Stimulated activated CD4-positive, alpha-beta T cell treated with anti-CD3 and anti-CD28 coated beads, Interleukin-2, amount 100 ng/mL, for 48 hours (primary cell): ENCODE data around the gene CMIP.

ENCODE experiments used
- DNase-seq, 2 donors: peaks; one replicate each; pipeline ENCODE4 v3.0.0-alpha.2; 2020

CMIP gene

DNA sequence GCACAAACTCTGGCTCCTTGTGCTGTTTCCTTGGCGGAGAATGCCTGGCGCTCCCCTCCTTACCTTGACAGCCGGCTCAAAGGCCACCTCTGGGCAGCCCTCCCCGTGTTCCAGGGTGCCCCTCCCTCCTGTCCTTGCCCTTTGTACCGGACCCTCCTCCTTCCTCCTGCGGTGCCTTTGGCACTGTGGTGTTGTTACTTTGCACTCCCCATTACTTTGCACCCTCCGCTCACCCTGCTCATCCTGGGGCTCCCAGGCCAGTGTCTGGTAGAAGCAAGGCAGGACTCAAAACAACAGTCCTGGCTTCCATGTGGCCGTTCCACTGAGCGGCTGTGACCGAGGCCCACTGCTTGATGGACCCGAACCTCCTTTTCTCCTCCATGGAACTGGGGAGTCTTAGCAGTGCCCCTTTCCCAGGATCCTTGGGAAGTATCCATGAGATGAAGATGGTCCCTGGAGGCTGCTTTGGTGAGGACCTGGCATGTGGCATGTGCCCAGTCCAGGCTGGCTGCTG lies 147.8 kb downstream of the CMIP start:
- no peak for DNase-seq

DNA sequence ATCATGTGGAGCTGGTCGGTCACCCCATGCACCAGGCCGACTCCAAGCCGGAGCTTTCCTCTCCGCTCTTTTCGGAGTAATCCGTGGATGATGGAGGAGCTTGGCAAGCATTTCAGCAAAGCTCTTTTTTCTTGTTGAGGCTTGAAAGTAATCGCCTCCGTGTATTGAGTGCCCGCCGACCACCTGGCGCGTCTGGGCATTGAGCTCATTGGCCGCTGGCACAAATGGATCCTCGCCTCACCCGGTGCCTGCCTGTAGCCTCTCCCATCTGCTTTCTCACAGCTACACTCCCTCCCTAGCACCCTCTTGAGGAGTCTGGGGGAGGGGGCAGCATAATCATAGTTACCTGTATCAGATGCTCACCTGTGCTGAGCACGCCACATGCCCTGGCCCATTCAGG lies 148.9 kb downstream of the CMIP start:
- DNase-seq = no peak

DNA sequence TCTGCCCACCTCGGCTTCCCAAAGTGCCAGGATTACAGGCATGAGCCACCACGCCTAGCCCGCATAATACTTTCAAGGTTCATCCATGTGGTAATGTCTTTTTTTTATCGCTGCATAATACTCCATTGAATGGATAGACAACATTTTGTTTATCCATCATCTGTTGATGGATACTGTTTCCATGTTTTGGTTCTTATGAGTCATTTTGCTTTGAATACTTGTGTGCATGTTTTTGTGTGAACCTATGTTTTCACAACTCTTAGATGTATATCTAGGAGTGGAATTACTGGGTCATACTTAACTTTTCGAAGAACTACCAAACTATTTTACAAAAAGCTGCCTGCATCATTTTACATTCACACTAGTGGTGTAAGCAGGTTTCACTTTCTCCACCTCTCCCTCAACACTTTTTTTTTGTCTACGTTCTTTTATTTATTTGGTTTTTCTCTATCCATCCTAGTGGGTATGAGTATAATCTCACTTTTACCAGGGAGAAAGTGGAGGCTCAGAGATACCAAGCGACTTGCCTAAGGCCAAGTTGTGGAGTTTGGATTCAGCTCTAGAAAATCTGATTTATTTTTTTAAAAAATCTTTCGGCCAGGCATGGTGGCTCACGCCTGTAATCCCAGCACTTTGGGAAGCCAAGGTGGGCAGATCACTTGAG lies 151.2 kb downstream of the CMIP start:
- DNase-seq = no peak

DNA sequence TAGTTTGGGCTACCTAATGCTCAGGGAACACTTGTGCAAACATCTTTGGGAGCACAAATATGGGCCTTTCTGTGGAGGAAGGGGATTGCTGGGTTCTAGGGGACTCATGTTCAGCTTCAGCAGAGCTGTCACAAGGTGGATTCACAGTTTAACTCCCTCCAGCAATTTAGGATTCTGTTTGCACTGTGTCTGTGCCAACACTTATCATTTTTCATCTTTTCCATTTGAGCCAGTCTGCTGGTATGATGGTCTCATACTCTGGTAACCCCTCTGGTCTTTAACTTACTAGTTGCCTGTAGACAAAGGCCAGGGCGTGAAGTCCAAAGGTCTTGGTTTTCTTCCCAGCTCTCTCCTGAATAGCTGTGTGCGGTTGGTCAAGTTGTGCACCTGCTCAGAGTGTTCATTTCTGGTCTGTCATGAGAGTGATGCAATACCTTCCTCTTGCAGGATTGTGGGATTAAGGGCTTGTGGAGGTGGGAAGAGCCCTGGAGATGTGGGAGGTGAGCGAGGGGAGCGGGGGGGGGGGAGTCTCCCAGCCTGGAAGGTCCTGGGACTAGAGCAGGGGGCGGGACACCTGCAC lies 152.6 kb downstream of the CMIP start:
- DNase-seq = no peak

DNA sequence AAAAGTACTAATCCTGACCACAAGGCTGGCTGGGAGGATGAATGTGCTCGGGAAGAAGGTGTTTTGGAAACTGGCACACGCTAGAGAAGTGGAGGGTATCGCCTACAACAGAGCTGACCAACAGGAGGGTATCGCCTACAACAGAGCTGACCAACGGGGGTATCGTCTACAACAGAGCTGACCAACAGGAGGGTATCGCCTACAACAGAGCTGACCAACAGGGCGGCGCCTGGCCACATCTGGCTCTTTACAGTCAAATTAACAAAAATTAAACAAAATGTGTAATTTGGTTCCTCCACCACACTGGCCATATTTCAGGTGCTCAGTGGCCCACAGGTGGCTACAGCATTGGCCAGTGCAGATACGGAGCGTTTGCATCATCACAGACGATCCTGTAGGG lies 153.5 kb downstream of the CMIP start:
- DNase-seq = no peak

DNA sequence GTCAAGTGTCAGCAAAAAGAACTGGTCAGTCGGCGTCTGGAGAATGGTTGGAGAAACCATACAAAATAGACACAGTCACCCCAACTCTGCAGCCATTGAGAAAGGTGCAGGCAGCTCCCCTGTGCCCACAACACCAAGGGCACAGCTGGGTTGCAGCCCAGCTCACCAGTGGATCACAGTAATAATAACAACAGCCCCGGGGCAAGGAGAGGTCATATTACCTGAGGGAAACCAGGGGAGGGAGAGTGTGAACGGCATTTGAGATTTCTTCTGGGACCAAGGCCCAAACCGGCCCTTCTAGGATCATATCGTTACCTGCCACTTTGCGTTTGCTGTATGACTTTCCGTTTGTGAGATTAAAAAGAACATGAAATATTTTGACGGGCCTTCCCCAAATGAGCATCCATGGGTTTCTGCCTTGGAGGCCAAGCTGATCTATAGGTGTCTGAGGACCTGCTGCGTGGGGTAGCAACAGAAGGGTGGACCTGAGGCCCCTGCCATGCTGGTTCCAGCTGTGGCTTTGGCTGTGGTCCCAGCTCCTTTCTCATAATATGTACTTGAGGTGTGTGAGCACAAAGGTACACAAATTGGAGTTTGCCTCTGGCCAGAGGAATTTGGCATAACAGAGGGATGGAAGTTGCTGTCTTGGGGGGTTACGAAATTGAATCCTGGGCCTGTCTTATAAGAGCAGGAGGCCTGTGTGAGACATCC lies 154.6 kb downstream of the CMIP start:
- no peak for DNase-seq

DNA sequence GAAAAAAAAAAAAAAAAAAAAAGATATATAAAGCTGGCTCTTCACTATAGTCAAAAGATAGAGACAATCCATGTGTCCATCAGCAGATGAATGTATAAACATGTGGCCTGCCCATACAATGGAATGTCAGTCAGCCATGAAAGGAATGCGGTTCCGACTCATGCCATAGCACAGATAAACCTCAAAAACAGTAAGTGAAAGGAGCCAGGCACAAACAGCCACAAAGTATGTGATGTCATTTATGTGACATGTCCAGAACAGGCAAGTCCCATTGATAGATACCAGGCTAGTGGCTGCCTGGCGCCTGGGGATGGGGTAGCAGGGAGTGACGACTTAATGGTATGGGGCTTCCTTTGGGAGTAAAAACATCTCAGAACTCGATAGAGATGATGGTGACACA lies 155.7 kb downstream of the CMIP start:
- no peak for DNase-seq

DNA sequence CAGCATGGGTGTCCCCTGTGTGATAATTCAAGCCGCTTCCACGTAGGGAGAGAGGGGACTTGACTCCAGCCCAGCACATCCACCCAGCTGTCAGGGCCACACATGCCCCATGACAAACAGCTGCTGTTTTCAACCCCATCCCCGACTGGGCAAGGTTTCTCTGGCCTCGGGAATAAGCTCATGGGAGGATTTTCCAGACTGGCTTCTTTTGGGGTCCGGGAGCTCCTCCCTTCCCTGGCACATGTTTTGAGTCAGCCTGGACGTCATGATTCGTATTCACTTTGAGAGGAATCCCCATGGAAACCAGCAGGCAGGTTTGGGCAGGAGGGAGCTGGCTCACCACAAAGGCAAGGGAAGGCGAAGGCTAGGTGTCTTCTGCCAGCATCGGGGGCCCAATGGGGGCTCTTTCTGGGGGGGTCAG lies 156.4 kb downstream of the CMIP start:
- no peak for DNase-seq

DNA sequence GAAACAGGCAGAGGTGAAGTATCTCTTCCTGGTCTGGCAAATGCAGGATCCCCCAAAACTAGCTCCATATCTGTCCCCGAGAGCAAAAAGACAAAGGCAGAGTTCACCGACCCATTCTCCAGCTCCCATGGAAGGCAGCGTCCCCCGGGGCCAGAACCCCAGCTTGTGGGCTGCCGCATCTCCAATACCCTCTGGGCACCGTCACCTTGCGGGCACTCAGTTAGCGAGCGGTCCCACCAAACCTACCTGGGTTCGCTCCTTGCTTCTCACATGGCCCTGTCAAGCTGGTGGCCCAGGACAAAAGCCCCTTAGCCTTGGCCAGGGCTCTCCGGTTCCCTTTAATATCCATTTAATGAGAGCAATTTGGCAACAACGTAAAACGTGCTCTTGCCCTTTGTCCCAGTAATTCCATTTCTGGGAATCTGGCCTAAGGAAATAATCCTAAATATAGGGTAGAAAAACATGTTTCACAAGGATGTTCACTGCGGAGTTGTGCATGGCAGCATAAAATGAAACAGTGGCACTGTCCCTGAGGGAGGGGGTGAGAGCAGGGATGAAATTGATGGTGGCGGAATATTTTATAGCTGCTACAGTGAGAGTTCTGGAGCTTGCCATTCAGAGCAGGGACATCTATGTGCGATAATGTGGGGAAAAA lies 157.1 kb downstream of the CMIP start:
- no peak for DNase-seq

DNA sequence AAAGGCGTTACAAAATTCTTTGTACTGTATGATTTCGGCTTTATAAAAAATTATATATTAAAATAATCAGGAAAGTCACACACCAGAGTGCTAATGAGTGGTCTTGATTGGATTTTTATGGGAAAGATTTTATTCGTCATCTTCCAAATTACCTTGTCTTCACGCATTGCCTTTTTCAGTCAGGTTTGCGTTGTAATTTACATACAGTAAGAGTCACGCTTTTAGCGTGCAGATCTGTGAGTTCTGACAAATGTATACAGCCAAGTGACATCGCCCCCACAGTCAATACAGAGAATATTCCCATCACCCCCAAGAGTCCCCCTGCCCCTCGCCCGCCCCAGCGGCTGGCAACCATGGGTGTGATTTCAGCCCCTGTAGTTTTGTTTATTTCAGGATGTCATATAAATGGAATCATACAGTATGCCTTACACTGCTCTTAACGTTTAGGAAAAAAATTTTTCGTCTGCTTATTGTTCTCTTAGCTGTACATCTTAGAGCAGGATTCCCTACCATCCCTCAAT lies 157.7 kb downstream of the CMIP start:
- DNase-seq = no peak

DNA sequence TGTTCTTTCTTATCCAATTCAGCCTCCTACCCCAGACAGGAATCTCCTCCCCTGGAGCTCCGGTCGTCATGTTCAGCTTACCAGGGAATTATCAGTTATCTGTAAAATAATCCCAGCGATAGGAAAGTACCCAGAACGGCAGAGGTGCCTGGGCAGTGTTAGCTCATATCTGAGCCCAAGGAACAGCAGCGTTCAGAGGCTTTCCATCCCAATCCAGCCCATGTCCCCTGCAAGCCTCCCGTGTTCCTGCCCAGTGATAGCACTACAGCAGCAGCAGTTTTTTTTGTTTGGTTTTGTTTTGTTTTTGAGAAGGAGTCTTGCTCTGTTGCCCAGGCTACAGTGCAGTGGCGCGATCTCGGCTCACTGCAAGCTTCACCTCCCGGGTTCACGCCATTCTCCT lies 158.2 kb downstream of the CMIP start:
- no peak for DNase-seq

DNA sequence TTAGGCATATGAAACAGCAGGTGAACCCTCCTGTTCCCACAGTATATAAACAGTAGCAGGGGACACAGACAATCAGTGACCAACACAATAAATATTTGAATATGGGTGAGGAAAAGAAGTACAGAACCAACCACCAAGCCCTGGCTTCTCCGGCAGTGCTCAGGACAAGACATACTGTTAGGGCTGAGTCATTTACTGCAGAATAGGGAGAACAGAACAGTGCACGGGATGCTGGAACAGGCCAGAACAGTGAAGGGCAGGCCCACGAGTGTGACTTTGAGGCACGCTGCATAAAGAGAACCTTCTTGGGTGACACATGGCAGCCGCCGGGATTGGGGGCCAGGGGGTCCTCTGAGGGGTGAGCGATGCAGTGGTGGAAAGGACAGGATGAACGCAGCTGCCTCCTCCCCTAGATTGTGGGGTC lies 160.4 kb downstream of the CMIP start:
- DNase-seq = no peak

DNA sequence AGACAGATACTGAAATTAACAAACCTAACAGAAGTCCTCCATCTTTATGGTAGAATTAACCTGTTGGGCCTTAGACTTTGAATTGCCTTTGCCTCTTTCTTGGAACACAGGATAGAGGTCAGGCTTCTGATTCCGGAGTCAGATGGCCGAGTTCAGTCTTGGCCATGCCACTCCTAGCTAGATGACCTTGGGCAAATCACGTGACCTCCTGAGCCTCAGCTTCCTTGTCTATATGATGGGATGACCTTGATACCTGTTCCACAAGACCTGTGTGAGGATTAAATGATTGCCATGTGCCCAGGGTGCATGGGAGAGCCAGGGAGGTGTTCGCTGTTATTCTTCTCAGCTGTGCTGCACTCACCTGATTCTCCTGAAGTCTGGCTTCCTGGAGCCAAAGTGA lies 161.4 kb downstream of the CMIP start:
- no peak for DNase-seq

DNA sequence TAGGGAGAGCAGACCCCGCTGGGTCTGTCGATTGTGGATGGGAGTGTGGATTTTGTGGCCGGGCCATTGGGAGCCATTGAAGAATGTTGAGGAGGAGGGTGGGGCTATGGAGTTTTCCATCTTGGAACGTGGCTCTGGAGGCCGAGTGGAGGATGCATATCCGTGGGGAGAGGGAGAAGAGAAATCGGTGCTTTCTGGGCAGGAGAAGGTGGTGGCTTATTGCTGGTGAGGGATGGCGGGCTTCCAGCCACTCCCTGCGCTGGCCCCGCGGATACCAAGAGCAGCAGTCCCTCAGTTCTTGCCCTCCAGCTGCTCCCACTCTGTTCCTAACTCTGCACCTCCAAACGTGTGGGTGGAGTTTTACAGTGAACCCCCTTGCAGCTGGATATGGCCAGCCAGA lies 162.4 kb downstream of the CMIP start:
- no peak for DNase-seq

DNA sequence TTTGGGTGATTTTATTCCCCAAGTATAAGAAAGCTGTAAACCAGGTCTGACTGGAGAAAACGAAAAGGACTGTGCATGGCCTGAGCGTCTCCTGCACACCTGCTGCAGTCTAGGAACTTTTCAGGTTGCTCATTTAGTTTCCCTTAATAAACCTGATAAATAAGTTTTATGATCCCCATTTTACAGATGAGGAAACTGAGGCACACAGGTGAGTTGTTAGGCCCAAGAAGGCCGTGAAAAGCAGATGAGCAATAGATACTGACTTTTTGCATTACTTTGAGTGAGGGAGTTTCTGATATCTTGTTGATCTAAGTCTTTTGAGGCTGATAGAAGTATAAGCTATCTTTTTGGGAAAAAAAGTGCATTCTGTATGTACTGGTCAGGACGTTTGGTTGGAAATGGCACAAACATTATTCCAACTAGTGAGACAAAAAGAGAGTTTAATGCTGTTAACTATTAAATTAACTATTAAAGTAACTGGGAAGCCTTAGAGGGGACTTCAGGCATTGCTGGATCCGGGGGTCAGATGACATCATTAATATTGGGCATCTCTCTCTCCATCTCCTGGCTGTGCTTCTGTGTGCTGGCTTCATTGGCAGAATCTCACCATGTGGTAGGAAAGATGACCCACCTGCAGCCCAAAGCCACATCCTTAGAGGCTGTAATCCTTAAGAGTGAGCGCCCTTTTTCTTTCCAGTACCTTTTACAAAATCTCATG lies 163.4 kb downstream of the CMIP start:
- no peak for DNase-seq

DNA sequence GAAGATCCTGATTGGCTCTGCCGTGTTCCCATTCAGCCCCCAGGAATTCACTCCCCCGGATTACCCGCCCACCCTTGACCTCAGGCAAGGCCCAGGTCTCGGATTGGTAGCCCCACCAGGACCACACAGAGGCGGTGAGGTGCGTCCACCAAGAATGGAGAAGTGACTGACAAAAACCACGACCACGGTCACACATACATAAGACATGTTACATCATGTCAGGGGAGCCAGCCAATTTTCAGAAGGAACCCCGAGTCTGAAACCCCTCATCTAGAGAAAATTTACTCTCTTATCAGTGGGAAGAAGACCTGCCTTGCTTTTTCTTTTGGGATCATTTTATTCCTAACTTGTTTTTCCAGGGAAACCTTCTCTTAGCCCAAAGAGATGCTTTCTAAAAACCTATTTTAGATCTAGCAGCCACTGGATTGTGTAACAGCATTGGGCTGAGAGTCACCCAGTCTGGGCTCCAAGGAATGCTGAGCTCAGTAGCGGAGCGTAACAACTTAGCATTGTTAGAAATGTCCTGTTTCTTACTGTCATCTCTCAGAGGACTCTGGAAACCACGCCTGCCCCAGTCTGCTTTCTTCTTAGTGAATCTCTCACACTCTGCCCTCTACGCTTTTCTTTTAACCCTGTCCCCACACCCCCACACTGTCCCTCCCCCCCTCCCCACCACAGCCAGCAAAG lies 164.1 kb downstream of the CMIP start:
- no peak for DNase-seq

DNA sequence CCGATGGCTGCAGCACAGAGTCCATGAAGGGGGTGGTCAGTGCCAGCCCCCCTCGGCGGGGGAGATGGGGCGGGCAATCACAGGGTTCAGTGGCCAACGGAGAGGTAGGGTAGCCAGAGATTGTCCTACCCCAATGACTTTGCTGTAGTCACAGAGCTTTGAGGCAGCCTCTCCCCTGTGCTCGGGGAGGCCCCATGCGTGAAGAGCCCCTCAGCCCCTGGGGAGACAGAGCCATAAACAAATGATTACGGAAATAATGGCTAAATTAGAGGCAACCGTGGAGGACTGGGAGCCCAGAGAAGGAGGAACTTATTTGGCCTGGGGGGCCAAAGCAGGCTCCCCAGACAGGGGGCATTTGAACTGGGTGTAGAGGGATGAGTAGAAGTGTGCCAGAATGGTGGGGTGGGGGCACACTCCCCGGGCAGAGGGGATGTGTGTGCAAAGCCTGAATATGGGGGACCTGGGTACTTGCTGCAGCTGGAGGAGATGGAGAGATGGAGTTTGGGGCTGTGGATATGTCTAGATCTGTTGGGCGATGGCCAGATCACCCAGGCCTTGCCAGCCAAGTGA lies 164.8 kb downstream of the CMIP start:
- no peak for DNase-seq

DNA sequence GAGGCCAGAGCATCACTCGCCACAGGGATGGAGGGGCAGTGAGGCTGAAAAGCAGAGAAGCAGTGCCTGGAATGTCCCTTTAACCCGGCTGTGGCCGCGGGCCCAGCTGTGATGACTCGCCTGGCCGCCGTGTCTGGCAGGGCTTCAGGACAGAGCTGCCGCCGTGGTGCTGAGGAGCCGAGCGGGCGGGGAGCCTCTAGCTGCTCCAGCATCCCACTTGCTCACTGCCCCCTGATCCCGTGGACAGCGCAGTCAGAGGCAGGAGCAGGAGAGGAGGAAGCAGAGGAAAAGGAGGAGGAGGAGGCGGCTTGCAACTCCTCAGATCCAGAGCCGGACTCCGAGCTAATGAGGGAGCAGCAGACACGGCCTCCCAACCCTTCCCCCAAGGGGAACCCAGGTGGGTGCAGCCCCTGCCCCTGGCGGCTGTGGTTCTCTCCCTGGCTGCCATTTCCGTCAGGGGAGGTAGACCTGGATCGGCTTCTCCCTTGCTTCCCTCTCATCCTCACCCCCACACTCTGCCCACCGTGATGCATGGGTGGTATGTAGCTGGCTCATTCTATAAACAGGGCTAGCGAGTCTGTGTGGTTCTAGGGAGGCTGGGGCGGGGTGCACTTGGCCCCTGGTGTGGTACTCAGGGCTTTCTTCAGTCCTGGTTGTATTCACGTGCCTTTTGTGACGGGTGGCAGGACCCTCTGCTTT lies 165.7 kb downstream of the CMIP start:
- no peak for DNase-seq

DNA sequence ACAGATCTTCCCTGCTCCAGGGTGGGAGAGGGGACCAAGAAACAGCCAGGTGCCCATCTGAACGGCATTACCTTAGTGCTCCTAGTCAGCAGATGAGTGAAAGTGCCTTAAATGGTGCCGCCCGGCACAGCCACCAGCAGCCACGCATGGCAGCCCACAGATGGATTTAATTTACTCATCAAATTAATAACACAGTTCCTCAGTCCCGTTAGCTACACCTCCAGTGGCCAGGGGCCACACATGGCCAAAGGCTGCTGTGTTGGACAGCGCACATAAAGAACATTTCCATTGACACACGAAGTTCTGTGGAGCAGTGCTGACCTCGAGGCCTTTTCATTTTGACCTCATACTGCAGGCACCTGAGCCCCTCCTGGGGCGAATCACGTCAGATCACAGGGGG lies 166.3 kb downstream of the CMIP start:
- DNase-seq = no peak

DNA sequence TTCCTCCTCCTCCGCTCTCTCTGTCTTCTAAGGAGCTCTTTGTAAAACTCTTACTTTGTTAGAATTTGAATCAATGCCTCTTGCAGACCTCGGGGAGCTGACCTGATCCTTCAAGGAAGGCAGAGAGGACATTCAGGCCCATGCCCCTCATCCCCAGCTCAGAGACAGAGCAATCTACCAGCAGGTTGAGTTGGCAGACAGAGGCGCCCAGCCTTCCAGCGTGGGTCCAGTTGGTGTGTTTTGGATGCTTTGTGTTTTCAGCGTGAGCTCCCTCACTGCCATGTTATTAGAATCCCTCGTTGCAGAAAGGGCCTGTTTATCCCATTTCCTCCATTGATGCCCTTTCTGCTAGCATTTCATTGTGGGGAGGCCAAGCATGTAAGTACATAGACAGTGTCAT lies 167.1 kb downstream of the CMIP start:
- DNase-seq = no peak
